ENCODE measurements around the gene NOD2.

The NOD2 gene

DNA sequence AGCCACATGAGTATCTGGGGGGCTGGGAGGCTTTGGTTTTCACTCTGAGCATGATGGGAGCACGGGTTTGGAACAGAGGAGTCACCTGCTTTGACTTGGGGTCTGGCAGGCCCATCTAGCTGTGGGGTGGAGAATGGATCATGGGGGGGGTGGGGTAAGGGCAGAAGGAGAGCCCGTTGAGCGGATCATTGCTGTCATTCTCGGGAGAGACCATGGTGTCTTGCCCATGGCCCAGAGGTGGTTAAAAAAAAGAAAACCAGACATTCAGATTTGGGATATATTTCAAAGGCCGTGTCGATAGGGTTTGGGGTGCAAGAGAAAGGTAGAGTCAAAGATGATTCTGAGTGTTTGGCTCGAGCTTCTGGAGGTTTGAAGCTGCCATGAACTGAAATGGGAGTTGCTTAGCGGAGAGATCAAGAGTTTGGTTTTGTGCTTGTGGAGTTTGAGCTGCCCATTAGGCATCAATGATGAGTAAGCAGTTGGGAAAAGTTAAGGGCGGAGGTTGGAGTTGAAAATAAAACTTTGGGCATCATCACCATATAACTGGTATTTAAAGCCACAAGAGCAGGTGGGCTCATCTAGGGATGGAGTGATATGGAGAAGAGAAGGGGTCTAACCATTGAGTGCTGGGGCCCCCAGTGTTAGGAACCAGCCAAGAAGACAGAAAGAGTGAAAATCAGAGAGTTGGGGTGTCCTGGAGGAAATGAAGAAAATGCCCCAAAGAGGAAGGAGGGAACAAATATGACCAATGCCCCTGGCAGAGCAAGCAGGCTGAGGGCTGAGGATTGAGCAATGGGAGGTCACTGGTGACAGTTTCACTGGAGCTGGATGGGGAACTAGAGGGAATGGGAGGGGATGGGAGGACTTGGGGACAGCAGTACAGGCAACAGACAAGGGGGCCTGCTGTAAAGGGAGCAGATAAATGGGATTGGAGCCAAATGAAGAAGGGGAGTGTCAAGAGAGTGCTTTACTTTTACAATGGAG, 1.9 kb downstream of the NOD2 start:
- DNase-seq = no peak

DNA sequence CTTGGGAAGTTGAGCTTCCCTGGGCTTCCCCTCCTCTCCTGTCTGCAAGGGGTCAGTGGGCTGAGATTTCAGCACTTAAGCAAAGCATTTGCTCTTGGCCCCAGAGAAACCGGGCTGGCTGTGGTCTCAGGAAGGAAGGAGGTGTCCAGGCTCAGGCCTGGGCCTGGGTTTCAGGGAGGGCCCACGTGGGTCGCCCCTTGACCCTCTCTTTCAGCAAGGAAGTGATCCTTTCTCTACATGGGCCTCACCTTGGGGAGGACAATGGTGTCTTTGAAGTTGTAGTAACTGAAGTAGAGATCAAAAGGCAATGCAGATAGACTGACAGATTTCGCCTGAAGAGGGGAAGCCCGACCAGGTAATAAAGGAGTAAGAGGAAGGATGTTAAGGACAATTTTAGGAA, 2.7 kb downstream of the NOD2 start:
- no peak for DNase-seq

DNA sequence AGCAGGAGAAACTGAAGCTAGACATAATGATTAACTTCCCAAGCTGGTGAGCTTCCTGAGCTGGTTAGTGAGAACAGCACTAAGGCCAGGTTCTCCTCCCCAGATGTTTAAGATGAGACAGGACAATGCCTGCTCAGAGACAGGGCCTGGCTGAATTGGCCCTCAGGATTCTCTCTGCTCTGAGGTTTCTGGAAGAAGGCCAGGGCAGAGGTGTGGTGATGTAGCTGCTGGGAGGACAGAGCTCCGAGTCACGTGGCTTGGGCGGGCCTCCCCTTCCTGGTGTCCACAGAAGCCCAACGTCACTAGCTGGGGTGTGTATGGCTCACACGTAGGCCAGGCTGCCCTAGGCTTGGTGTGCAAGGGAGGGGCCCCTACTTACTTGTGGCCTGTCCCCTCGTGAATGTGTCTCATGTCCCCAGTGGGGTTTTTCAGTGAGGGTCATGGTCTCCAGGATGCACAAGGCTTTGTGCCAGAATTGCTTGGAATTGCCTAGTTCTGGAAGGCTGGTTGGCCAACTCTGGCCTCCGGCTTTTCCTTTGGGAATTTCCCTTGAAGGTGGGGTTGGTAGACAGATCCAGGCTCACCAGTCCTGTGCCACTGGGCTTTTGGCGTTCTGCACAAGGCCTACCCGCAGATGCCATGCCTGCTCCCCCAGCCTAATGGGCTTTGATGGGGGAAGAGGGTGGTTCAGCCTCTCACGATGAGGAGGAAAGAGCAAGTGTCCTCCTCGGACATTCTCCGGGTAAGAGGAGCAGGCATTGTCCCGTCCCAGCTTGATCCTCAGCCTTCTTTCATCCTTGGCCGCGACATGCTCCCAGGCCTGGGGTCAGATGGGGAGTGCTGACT, 3.4 kb downstream of the NOD2 start:
- DNase-seq = peak; percentile 9

DNA sequence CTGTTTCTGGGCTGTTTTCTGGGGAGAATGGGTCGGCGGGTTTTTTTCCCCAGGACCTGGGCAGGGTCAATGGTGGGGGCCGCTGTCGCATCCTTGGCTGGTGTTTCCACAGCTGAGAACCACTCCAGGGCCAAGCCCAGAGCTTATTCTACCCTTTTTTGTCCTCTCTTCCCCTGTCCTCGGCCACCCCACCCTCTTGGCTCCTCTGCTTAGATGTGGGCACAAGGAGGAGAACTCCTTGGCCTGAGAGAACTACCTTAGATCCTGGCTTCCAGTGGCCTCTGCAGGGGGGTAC, 4.0 kb downstream of the NOD2 start:
- no peak for DNase-seq

DNA sequence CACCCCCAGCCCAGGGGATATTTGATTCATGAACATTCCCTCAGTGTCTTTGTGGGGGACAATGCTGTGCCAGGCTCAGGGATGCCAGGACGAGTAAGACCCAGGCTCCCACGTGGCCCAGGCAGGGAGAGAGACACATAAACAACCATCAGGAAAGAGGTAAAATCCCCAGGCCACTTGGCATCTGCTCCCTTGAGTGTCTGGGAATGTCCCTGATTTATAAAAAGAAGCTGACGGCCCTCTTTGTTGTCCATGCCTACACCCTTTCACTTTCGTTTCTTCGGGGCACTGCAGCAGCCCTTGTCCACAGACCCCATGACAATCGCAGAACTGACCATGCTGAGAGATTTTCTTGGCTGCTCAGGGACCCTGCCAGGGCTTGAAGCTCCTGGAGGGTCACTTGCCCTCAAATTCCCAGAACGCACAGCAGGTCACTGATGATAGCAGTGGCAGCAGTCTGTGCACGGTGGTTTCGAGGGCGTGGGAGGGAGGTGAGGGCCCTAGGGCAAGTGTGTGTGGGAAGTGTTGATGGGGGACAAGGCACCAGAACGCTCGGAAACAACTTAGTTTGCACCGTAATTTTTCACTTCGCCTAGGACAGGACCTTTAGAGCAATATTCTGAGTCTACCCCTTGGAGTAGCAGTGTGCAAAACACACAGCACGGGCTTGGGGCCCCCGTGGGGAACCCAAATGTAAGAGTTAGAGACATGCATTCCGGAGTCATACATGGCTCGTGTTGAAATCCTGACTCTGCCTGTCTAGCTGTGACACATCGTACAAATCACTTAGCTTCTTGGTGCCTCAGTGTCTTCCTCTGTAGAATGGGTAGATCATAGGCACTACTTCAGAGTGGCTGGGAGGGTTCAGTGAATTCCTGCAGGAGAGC, 4.7 kb downstream of the NOD2 start:
- no peak for DNase-seq

DNA sequence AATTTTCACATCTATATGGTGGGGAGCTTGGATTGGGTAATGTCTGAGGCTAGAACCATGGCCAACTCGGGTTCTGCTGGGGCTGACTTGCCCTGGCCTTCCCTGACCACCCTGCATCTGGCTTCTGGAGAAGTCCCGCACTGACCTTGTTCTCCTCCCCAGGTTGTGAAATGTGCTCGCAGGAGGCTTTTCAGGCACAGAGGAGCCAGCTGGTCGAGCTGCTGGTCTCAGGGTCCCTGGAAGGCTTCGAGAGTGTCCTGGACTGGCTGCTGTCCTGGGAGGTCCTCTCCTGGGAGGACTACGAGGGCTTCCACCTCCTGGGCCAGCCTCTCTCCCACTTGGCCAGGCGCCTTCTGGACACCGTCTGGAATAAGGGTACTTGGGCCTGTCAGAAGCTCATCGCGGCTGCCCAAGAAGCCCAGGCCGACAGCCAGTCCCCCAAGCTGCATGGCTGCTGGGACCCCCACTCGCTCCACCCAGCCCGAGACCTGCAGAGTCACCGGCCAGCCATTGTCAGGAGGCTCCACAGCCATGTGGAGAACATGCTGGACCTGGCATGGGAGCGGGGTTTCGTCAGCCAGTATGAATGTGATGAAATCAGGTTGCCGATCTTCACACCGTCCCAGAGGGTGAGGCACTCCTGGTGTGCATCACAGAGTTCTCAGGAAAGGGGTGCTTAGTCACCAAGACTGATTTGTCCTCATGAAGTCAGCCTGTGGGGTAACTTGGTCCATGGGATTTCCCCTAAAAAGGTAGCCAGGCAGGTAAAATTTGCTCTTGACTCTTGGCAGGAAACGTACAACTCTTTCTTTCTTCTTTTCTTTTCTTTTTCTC, 6.1 kb downstream of the NOD2 start:
- no peak for DNase-seq

DNA sequence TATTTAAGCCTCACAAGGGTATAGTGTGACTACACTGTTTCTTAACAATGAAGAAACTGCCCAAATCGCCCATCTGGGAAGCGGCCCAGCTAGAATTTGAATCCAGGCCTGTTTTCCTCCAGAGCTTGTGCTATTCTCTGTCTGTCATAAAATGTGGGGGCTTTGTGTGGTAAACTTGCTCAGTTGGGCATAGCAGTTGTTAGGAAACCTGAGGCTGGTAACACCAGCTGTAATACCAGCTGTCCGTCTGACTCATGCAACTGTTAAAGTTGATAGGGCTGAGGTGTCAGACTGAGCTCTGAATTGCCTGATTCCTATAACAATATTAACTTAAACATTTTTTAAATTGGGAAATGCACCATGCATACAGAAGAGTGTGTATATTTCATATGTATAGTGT, 9.3 kb downstream of the NOD2 start:
- DNase-seq = no peak

DNA sequence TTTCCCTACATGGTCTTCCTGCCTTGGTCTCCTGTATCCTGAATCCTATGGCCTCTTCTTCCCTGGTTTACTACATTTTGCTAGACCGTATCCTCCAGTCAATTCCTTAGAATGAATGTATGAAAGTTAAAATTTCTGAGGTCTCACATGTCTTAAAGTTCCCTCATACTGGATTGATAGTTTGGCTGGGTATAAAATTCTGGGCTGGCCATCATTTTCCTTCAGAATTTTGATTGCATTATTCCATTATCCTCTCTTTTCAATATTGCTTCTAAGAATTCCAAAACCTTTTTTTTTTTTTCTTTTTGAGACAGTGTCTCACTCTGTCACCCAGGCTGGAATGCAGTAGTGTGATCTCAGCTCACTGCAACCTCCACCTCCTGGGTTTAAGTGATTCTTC, 10.8 kb downstream of the NOD2 start:
- DNase-seq = no peak

DNA sequence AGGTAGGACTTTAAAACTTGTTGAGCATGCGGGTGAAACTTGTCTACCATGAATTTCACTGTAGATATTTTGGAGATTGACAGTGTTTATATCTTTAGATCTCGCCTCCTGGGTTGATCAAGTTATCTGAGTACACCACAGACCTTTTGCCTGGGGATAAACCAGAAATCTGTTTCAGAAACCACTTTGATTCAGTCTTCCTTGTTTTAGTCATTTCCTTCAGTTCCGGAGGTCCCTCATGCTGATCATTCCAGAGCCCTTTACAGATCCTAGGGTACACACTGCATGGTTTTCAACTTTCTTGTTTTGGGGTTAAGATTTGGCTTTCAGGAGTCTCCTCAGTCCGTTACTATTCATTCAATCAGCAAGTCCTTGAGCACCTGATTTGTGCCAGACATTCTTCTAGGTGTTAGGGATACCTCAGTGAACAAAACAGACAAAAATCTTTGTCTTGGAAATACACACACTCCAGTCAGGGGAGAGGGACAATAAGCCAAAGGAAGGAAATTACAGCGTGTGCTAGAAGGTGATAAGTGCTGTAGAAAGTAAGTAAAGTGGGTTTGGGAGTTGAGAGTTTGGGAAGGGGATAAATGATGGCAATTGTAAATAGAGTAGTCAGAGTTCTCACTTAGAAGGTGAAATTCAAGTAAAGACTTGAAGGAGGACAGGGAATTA, 12.2 kb downstream of the NOD2 start:
- DNase-seq = no peak

DNA sequence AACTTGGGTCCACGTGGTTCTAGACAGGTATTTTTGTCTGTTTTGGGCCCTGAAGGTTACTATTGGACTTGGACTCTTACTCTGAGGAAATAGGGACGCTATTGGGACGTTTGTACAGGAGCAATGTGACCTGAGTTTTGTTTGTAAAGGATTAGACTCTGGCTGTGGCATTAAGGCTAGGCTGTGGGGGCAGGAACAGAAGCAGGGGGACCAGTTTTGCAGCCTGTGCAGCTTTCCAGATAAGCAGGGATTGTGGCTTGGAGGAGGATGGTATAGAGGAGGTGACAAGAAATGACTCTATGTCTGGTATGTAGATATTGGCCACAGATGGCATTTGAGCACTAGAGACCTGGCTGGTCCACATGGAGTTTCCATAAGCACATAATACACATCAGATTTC, 12.8 kb downstream of the NOD2 start:
- no peak for DNase-seq

DNA sequence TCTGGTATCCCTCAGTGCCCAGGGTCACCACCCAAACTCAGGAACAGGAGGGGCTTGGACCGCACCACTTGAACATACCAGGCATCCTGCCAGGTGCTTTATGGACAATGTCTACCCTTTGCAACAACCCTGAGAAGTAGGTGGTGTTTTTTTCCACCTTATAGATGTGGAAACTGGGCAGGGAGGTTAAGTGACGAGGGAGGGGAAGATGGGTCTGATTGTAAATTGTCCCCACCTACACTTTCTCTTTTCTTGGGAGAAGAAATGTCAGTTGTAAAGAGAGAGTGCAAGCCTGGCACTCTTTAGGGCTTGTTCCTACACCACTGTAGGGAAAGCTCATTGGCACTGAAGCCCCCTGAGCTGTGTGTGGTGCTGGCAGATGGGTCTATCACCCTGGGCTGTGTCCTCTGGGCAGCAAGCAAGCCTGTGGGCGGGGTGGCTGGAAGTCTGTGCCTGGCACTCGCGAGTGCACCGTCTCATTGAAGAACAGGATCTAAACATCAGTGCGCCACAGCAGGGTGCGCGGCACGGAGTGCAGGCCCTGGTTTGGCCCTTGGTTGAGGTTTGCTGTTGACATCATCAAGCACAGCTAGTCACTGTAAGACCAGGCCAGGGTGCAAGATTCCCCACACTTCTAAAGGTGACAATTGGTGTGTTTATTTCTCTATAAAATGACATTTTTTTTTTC, 15.1 kb downstream of the NOD2 start:
- DNase-seq = no peak

DNA sequence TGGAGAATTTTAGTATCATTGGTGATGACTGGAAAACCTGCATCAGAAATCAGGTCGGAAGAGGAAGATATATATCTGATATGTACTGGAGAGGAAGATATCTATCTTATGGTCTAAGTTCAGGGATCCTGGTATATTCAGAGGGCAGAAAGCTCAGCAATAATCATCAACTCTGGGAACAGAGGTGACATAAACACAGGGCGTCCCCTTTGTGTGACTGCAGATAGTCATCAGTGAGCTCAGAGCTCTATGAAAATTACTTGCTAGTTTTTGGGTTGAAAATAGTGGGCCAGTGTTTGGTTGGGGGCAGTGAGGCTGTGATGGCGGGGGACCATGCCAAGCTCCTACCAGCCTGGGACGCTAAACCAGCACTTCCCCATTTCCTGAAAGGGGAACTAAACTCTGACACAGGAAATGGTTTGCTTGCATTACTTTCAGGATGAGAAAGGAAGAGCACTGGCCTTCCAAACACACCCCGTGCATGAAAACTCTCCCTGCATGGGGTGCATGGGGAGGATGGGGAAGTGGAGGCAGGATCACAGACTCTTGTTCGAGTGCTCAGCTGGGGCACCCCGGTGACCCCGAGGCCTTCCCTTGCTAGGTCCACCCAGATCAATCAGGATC, 15.8 kb downstream of the NOD2 start:
- DNase-seq = no peak

DNA sequence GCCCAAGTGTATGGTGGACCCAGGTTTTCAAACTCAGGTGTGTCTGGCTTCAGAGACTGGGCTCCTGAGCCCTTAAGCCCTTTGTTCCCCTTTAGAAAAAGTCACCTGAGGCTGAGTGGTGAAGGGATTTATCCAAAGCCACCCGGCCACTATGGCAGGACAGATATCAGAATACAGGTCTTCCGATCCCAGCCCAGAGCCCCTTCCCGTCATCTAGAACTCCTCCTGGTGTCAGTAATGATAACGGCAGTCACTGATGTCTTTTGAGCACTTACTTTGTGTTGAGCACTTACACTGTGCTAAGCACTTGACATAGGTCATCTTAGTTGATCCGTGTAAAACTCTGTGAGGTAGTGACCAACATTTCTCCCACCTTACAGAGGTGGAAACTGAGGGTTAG, 16.6 kb downstream of the NOD2 start:
- no peak for DNase-seq

DNA sequence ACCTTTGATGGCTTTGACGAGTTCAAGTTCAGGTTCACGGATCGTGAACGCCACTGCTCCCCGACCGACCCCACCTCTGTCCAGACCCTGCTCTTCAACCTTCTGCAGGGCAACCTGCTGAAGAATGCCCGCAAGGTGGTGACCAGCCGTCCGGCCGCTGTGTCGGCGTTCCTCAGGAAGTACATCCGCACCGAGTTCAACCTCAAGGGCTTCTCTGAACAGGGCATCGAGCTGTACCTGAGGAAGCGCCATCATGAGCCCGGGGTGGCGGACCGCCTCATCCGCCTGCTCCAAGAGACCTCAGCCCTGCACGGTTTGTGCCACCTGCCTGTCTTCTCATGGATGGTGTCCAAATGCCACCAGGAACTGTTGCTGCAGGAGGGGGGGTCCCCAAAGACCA, 17.6 kb downstream of the NOD2 start:
- no peak for DNase-seq

DNA sequence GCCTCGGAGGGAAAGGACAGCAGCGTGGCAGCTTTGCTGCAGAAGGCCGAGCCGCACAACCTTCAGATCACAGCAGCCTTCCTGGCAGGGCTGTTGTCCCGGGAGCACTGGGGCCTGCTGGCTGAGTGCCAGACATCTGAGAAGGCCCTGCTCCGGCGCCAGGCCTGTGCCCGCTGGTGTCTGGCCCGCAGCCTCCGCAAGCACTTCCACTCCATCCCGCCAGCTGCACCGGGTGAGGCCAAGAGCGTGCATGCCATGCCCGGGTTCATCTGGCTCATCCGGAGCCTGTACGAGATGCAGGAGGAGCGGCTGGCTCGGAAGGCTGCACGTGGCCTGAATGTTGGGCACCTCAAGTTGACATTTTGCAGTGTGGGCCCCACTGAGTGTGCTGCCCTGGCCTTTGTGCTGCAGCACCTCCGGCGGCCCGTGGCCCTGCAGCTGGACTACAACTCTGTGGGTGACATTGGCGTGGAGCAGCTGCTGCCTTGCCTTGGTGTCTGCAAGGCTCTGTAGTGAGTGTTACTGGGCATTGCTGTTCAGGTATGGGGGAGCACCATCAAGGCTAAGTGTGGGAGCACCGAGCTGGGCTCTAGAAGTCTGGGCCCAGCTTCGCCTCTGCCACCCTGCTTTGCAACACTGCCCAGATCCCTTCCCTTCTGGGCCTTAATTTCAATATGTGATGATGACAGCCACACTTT, 18.6 kb downstream of the NOD2 start:
- no peak for DNase-seq

DNA sequence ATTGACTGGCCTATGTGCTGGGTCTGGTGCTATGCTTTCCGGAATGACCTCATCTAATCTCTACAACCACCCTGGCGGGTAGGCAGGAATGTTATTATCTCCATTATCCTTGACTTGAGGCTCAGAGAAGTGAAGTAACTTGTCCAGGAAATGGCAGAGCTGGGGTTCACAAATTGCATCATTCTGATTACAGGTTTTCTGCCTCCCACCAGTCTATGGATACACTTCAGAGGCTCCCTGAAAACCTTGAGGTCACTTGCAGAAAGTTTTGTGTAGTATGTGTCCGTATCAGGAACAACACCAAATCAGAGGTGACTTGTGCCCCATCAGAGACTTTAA, 19.1 kb downstream of the NOD2 start:
- DNase-seq = no peak

DNA sequence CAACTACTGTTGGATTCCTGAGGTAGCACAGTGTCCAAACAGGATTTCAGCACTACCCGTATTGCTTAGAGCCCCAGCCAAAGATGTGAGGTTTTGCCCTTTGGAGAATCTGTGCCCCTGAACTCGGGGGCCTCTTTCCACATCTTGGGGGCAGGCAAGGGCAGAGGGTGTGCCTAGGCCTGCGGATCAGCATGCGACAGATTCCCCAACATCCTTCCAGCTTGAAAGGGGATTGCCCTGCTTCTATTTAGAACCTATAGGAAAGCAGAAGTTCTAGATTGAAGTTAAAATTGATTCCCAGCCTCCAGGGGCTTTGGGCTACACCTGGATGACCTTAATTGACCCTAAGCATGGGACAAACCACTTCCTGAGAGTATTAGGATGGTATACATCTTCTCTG, 19.6 kb downstream of the NOD2 start:
- DNase-seq = no peak

DNA sequence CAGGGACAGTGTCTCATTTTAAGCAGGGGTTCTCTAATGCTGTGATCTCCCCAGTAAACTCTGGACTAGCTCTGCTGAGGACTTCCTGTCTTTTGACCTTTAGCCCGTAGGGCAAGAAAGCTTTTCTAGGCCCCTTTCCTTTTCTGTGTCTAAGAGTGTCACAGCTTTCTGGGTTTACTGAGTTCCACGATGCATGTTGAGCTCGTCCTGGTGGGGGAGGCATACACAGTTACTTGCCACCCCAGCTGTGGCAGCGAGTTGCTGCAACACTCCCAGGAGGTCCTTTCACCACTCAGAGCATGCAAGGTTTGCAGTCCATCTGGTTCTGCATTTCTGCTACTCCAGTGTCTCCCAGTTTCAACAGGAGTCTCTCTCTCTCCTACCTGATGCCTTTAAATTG, 23.7 kb downstream of the NOD2 start:
- DNase-seq = no peak

DNA sequence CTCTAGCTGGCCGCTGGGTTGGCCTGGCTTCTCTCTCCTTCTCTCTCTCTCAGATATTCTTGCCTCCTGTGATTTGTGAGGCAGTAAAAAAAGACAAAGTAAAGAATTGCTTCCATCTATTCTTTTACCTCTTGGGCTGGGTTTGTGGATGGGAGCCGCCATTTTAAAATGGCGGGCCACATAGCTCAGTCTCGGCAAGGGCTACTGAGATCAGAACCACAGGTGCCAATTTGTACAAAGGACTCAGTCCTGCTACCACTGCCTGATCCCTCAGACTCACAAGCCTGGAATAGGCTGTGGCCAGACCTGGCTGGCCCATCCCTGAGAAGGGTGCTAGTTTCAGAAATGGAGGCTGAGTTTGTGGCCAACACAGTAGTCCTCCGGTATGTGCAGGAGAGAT, 24.1 kb downstream of the NOD2 start:
- DNase-seq = no peak
